CD4-positive, CD25-positive, alpha-beta regulatory T cell (primary cell): ENCODE data around the gene HOTAIR. TPM values are rescaled to one million over a fixed set of nuclear protein-coding genes. Genes with fewer than 3 reads are reported as not detected.

ENCODE experiments used
- ATAC-seq, 2 donors: fragments of 150-1000 bp; cut with Tn5 transposase; one replicate each; pipeline ENCODE4 v1.10.0; 2021; ENCODE audit warnings: low read depth in 2 of 2, moderate number of reproducible peaks in 2 of 2, moderate library complexity in 1 of 2
- DNase-seq, 3 donors: peaks; one replicate each; pipeline versions ENCODE4 v3.0.0 to v3.0.0-alpha.2; 2012 to 2022; ENCODE audit warnings: mixed read lengths in 1 of 3
- H3K27ac ChIP-seq: one replicate; pipeline ENCODE4 v1.7.0; 2013; ENCODE audit warnings: mild to moderate bottlenecking, low read length; ENCODE audit not compliant: insufficient read depth, poor library complexity, severe bottlenecking
- H3K27me3 ChIP-seq: one replicate; pipeline ENCODE4 v1.7.0; 2013; ENCODE audit warnings: low read length; ENCODE audit not compliant: control insufficient read depth, insufficient read depth
- H3K36me3 ChIP-seq: one replicate; pipeline ENCODE4 v1.7.0; 2013; ENCODE audit warnings: mild to moderate bottlenecking, low read length, moderate library complexity; ENCODE audit not compliant: control insufficient read depth, insufficient read depth
- H3K4me1 ChIP-seq: 2 replicates; pipeline ENCODE4 v1.7.0; 2013; ENCODE audit warnings: mild to moderate bottlenecking, low read length; ENCODE audit not compliant: insufficient read depth, control insufficient read depth, poor library complexity, severe bottlenecking
- H3K4me3 ChIP-seq: one replicate; pipeline ENCODE4 v1.7.0; 2013; ENCODE audit warnings: low read depth, mild to moderate bottlenecking, low read length, moderate library complexity
- H3K9me3 ChIP-seq, 2 experiments: 1 replicate in 1 of 2; 2 replicates in 1 of 2; pipeline ENCODE4 v1.7.0; 2013; ENCODE audit warnings: low read length in 2 of 2, mild to moderate bottlenecking in 1 of 2, moderate library complexity in 1 of 2; ENCODE audit not compliant: control insufficient read depth in 2 of 2
- H3K27ac Mint-ChIP-seq, 3 donors: one replicate each; pipeline ENCODE4 v1.8.0; 2020 to 2022; ENCODE audit warnings: mild to moderate bottlenecking in 3 of 3, mixed read lengths in 3 of 3, moderate library complexity in 2 of 3
- H3K27me3 Mint-ChIP-seq: one replicate; pipeline ENCODE4 v1.8.0; 2022; ENCODE audit warnings: mild to moderate bottlenecking, mixed read lengths
- H3K36me3 Mint-ChIP-seq: one replicate; pipeline ENCODE4 v1.8.0; 2020; ENCODE audit warnings: mixed read lengths
- H3K4me1 Mint-ChIP-seq, 4 donors: one replicate each; pipeline ENCODE4 v1.8.0; 2020 to 2022; ENCODE audit warnings: mixed read lengths in 4 of 4, mild to moderate bottlenecking in 1 of 4
- H3K4me3 Mint-ChIP-seq, 4 donors: one replicate each; pipeline ENCODE4 v1.8.0; 2020 to 2022; ENCODE audit warnings: mild to moderate bottlenecking in 4 of 4, mixed read lengths in 4 of 4, moderate library complexity in 3 of 4
- H3K9me3 Mint-ChIP-seq, 7 donors: one replicate each; pipeline ENCODE4 v1.8.0; 2020 to 2022; ENCODE audit warnings: mixed read lengths in 7 of 7, mild to moderate bottlenecking in 3 of 7, moderate library complexity in 2 of 7
- polyA plus RNA-seq, 4 donors: library from polyadenylated mRNA; unstranded; fragments of 300-500 nt; fragmentation: Illumina TruSeq; gene quantifications; one replicate each; pipeline ENCODE4 v1.2.3, GENCODE V29; 2021
- total RNA-seq: library from RNA; stranded (reverse); gene quantifications from one replicate; pipeline ENCODE4 v1.2.3, GENCODE V29; 2022

The HOTAIR gene
- total and polyA plus RNA-seq, 5 donors from 2014 or later: not detected

DNA sequence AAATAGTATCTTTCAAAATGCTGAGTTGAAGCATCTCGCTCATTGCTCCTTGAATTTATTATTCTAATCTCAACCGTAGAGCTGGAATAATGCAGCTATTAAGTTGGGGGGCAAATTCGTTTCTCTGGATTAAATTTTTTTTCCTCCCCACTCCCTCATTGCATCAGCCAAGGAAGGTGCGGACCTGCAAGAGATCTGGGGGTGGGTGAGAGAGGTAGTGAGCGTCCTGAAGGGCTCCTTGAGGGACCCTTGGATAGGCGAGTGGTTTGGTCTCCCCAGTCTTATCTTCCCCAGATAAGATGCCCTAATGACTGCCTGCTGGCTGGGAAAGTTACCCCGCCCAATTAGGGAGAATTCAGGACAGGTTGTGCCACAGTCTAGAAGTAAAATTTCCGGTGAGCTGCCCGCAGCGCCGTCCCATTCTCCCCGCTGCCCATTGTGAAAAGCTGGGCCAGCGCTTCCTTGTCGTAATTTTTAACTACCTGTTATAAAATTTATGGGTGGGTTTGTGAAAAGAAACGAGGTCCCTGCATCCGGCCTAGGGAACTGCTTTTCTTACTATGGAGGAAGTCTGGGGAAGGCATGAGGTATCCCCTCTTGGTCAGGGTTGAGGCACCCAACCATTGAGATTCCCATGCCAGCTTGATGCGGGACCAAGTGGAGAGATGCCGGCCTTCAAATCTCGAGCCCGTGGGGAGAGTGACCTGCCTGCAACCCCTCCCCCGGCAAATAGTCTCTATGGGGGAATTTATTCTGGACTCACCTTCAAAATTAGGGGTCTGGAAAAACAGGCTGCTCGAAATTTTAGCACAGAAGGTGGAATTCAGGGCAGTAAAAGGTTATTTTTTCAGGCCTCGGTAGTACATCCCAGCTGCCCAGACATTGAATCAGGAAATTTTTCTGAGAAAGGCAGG lies 40.5 kb upstream of the HOTAIR start:
- Histone ChIP-seq H3K4me1 (peaks cover 33% of the 10 kb centered on the region), H3K27me3 (peaks cover 54% of the 10 kb centered on the region), H3K4me3 (no peak overlapping the region), H3K9me3 (no peaks in the 10 kb centered on the region), H3K27ac (no peak overlapping the region), H3K36me3 (no peaks in the 10 kb centered on the region)
- Mint-ChIP-seq H3K36me3 (no peaks in the 10 kb centered on the region), H3K27ac (no peak overlapping the region), H3K27me3 (peaks cover 93% of the 10 kb centered on the region), H3K4me3 (no peak overlapping the region), H3K9me3 (peaks cover 0 to 10% (median 0%) of the 10 kb centered on the region in 7 donors), H3K4me1 (peaks cover 0 to 43% (median 23%) of the 10 kb centered on the region in 4 donors)
- ATAC-seq (no peak), DNase-seq (no peak)

- no peaks in the 10 kb centered on the region for H3K36me3 ChIP-seq
- peaks cover 0 to 44% (median 19%) of the 10 kb centered on the region in 4 donors for H3K4me1 Mint-ChIP-seq
- peaks cover 38% of the 10 kb centered on the region for H3K4me1 ChIP-seq
- no peak overlapping the region for H3K27ac ChIP-seq
- H3K9me3 ChIP-seq: no peaks in the 10 kb centered on the region
- H3K4me3 Mint-ChIP-seq: no peak overlapping the region
- peaks cover 52% of the 10 kb centered on the region for H3K27me3 ChIP-seq
- peaks cover 93% of the 10 kb centered on the region for H3K27me3 Mint-ChIP-seq
- no peak for DNase-seq
- H3K4me3 ChIP-seq: no peak overlapping the region
- no peaks in the 10 kb centered on the region for H3K36me3 Mint-ChIP-seq
- H3K27ac Mint-ChIP-seq: no peak overlapping the region
- H3K9me3 Mint-ChIP-seq: peaks cover 0 to 13% (median 0%) of the 10 kb centered on the region in 7 donors
- no peak for ATAC-seq
Observed at GRCh38 chr12:54014377-54015017, 39.7 kb upstream of the HOTAIR start.

GRCh38 chr12:54012631-54013409 lies 38.1 kb upstream of the HOTAIR start:
- peaks cover 38% of the 10 kb centered on the region for H3K4me1 ChIP-seq
- Mint-ChIP-seq H3K27ac (no peak overlapping the region), H3K27me3 (peaks cover 94% of the 10 kb centered on the region), H3K9me3 (peaks cover 0 to 17% (median 0%) of the 10 kb centered on the region in 7 donors), H3K36me3 (no peaks in the 10 kb centered on the region), H3K4me1 (peaks cover 0 to 47% (median 19%) of the 10 kb centered on the region in 4 donors), H3K4me3 (peak overlapping the region in 1 of 4 donors; percentile 4)
- no peak overlapping the region for H3K27ac ChIP-seq
- H3K27me3 ChIP-seq: peaks cover 59% of the 10 kb centered on the region
- H3K36me3 ChIP-seq: no peaks in the 10 kb centered on the region
- no peak overlapping the region for H3K4me3 ChIP-seq
- no peak for DNase-seq
- no peak for ATAC-seq
- no peaks in the 10 kb centered on the region for H3K9me3 ChIP-seq

DNA sequence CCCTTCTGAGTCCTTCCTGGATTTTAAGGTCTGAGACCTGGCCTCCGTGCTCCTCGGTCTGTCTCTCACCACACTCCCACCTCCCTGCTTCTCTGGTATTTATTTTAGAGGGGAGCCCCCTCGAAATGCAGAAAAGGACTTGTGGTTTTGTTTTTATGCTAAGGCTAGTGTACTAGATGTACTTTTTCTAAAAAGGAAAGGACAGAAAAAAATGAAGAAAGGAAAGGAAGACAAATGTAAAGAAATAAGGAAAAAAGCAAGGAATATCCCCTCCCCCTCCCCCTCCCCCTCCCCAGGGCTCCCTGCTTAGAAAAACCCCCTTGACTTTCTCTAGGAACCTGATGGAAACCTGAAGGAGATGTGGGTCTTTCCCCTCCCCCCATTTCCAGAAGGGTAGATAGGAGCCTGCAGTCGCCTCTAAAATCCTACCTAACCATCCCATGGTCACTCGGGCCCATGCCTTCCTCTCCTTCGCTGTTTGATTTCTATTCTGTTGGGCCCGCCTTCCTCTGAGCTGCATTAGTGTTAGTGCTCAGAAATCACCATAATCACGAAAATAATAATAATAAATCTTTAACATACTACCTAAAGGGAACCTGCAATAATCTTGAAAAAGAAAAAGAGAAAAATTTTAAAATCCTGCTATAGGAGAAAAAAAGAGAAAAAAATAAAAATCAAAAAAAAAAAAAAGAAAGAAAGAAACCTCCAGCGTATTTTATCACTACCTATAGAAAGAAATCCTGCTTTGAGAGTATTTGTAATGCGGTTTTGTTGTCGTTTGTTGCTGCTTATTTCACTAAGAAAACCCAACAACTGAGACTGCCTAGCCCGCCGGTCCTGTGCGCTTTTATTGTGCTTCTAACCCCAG lies 37.1 kb upstream of the HOTAIR start:
- H3K4me1 ChIP-seq: peaks cover 30% of the 10 kb centered on the region
- ATAC-seq (no peak), DNase-seq (no peak)
- H3K4me1 Mint-ChIP-seq: peaks cover 0 to 42% (median 14%) of the 10 kb centered on the region in 4 donors
- no peaks in the 10 kb centered on the region for H3K36me3 Mint-ChIP-seq
- peaks cover 0 to 13% (median 0%) of the 10 kb centered on the region in 7 donors for H3K9me3 Mint-ChIP-seq
- peaks cover 94% of the 10 kb centered on the region for H3K27me3 Mint-ChIP-seq
- H3K27me3 ChIP-seq: peaks cover 66% of the 10 kb centered on the region
- no peak overlapping the region for H3K27ac Mint-ChIP-seq
- no peak overlapping the region for H3K27ac ChIP-seq
- H3K4me3 ChIP-seq: no peak overlapping the region
- H3K4me3 Mint-ChIP-seq: no peak overlapping the region
- no peaks in the 10 kb centered on the region for H3K36me3 ChIP-seq
- H3K9me3 ChIP-seq: no peaks in the 10 kb centered on the region

DNA sequence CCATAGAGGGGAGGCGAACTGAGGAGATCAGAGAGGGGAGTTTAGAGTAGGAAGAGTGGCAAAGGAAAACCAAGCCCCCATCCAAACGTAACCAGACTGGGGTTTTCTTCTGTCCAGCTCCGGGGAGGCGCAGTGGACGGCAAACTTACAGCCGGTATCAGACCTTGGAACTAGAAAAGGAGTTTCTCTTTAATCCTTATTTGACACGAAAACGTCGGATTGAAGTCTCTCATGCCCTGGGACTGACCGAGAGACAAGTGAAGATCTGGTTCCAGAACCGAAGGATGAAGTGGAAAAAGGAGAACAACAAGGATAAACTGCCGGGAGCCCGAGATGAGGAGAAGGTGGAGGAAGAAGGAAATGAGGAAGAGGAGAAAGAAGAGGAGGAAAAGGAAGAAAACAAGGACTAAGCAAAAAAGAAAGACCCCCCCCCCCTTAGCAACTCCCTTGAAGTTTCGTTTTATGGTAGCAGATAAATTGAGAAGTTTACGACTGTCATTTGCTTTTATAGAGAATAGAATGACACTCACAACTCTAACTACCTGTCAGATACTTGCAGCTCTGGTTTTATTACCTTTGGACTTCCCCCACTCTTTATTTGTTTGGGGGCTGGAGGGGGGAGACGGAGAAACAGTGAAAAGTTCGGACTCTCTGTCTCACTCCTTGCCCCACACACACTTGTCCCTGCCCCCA lies 36.4 kb upstream of the HOTAIR start:
- Mint-ChIP-seq H3K4me1 (peaks cover 4 to 50% (median 16%) of the 10 kb centered on the region in 4 donors), H3K27ac (no peak overlapping the region)

DNA sequence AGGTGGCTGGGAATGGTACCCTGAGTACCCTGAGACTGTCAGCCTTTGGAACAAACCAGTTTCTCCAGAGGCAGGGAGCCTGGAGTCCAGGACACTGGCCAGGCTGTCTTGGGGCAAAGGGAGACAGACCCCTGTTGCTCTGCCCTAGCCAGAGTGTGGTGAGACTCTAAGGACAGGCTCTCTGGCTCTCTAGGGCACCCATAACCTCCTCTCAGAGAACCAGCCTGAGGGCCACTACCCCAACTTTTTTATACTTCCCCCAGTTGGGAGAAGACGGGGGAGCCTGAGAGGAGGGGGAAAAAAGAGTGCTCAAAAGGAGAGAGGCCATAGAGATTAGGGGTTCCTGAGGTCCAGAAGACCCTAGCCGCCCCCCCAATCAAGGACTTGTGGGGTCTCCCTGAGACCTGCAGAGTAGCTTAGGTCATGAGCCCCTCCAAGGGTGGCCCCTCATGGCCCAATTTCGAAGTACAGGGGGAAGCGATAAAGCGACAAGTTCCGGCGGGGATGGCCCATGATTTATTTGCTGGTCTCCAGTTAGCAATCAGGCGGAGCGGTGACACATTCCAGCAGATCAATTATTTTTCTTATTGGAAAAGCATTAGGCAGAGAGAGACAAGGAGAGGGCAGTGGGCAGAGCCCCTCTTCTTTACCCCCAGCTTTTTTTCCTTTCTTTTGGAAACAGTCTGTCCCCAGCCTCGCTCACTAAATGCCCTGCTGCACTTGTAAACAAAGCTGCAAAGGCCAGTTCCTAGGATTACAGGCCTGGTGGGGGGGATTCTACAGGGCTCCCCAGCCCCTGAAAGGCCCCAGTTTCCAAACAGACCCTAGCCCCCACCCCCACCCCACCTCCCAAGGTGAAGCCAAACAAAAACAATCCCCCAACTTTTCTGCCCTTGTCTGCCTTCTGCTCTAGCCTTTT lies 35.6 kb upstream of the HOTAIR start:
- no peak overlapping the region for H3K27ac Mint-ChIP-seq
- Histone ChIP-seq H3K4me3 (no peak overlapping the region), H3K27me3 (peaks cover 61% of the 10 kb centered on the region), H3K27ac (no peak overlapping the region), H3K9me3 (no peaks in the 10 kb centered on the region), H3K4me1 (peaks cover 40% of the 10 kb centered on the region), H3K36me3 (no peaks in the 10 kb centered on the region)
- peaks cover 94% of the 10 kb centered on the region for H3K27me3 Mint-ChIP-seq
- no peaks in the 10 kb centered on the region for H3K36me3 Mint-ChIP-seq
- no peak for ATAC-seq
- H3K4me1 Mint-ChIP-seq: peaks cover 6 to 56% (median 19%) of the 10 kb centered on the region in 4 donors
- H3K4me3 Mint-ChIP-seq: peak overlapping the region in 1 of 4 donors; percentile 49
- H3K9me3 Mint-ChIP-seq: peaks cover 0 to 13% (median 0%) of the 10 kb centered on the region in 7 donors
- DNase-seq: no peak

More for the DNA sequence above, 36.4 kb upstream of the HOTAIR start:
- no peak overlapping the region for H3K27ac ChIP-seq
- DNase-seq (no peak), ATAC-seq (no peak)
- peaks cover 35% of the 10 kb centered on the region for H3K4me1 ChIP-seq
- Mint-ChIP-seq H3K9me3 (peaks cover 0 to 13% (median 0%) of the 10 kb centered on the region in 7 donors), H3K36me3 (no peaks in the 10 kb centered on the region), H3K4me3 (peak overlapping the region in 1 of 4 donors; percentile 6), H3K27me3 (peaks cover 94% of the 10 kb centered on the region)
- no peaks in the 10 kb centered on the region for H3K9me3 ChIP-seq
- H3K27me3 ChIP-seq: peaks cover 68% of the 10 kb centered on the region
- H3K4me3 ChIP-seq: no peak overlapping the region
- H3K36me3 ChIP-seq: no peaks in the 10 kb centered on the region
